Measurements from ENCODE around the gene PTPRF.

PTPRF gene

GRCh38 chr1:43616383-43616782, 85.7 kb downstream of the PTPRF start:
- H3K4me3 ChIP-seq (ENCODE audit: low read length): no peak overlapping the region
- TF ChIP-seq, protein P1, sequence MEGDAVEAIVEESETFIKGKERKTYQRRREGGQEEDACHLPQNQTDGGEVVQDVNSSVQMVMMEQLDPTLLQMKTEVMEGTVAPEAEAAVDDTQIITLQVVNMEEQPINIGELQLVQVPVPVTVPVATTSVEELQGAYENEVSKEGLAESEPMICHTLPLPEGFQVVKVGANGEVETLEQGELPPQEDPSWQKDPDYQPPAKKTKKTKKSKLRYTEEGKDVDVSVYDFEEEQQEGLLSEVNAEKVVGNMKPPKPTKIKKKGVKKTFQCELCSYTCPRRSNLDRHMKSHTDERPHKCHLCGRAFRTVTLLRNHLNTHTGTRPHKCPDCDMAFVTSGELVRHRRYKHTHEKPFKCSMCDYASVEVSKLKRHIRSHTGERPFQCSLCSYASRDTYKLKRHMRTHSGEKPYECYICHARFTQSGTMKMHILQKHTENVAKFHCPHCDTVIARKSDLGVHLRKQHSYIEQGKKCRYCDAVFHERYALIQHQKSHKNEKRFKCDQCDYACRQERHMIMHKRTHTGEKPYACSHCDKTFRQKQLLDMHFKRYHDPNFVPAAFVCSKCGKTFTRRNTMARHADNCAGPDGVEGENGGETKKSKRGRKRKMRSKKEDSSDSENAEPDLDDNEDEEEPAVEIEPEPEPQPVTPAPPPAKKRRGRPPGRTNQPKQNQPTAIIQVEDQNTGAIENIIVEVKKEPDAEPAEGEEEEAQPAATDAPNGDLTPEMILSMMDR (IDR thresholded peaks at IDR 0.05; ENCODE audit: insufficient read depth, low read depth, low read length, missing control alignments): no peak
- no peak for DNase-seq (ENCODE audit: low read depth)

DNA sequence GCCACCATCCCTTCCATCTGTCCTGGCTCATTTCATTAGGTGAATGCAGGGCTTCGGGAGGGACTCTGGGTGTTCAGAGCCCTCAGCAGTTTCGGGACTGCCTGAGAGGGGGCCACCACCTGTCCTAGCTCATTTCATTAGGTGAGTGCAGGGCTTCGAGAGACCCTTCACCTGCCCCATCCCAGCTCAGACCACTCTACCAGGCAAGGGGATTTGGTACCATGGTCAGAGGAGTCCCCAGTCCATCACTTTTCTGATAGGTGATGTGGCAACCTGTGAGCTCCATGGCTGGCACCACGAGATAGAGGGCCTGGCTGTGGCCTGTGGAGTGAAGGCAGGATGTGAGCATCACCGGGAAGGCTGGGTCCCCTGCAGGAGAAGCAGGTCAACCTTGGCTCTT, 86.3 kb downstream of the PTPRF start:
- TF ChIP-seq, protein P1 (IDR thresholded peaks at IDR 0.05; ENCODE audit: insufficient read depth, low read depth, low read length, missing control alignments): no peak
- H3K4me3 ChIP-seq (ENCODE audit: low read length): no peak overlapping the region
- DNase-seq (ENCODE audit: low read depth): no peak

DNA sequence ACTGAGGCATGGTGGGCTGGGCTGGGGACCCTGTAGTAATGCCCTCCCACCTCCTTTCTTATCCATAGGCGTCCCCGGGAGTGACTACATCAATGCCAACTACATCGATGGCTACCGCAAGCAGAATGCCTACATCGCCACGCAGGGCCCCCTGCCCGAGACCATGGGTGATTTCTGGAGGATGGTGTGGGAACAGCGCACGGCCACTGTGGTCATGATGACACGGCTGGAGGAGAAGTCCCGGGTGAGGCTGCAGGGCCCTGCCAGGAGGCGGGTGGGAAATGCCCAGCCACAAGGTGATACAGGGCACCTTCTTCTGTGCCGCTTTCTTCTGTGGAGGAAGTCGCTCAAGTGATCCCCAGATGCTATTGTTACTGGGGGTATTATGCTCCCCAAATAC, 87.0 kb downstream of the PTPRF start:
- no peak for DNase-seq (ENCODE audit: low read depth)
- TF ChIP-seq, protein P1 (IDR thresholded peaks at IDR 0.05; ENCODE audit: insufficient read depth, low read depth, low read length, missing control alignments): no peak
- H3K4me3 ChIP-seq (ENCODE audit: low read length): no peak overlapping the region

DNA sequence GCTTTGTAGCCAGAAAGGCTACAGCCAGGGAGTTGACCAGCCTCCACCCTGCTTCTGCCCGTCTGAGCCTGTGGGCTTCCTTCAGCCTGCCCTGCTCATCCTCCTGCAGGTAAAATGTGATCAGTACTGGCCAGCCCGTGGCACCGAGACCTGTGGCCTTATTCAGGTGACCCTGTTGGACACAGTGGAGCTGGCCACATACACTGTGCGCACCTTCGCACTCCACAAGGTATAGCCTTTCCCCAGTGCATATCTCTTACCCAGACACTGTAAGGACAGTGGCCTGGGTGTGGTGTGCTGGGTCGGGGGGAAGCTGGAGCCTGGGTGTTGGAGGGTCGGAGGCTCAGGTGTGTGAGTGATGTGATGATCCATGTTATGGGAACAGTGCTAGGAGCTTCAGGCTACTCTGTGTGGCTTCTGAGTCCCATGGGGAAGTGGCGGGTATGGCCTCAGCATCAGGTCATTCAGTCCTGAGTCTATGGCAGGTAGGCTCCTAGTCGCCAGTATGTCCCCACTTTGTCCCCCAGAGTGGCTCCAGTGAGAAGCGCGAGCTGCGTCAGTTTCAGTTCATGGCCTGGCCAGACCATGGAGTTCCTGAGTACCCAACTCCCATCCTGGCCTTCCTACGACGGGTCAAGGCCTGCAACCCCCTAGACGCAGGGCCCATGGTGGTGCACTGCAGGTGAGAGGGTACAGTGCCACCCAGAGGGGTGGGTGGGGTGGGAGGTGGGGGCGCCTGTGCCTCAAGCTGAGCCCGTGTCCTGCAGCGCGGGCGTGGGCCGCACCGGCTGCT, 88.0 kb downstream of the PTPRF start:
- H3K4me3 ChIP-seq (ENCODE audit: low read length): no peak overlapping the region
- TF ChIP-seq, protein P1 (IDR thresholded peaks at IDR 0.05; ENCODE audit: insufficient read depth, low read depth, low read length, missing control alignments): no peak
- no peak for DNase-seq (ENCODE audit: low read depth)

DNA sequence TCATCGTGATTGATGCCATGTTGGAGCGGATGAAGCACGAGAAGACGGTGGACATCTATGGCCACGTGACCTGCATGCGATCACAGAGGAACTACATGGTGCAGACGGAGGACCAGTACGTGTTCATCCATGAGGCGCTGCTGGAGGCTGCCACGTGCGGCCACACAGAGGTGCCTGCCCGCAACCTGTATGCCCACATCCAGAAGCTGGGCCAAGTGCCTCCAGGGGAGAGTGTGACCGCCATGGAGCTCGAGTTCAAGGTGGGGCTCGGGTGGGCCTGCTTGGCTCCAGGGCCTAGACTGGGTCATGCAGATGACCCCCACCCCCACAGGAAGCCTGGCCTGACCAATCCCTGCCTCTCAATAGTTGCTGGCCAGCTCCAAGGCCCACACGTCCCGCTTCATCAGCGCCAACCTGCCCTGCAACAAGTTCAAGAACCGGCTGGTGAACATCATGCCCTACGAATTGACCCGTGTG, 88.7 kb downstream of the PTPRF start:
- TF ChIP-seq, protein P1 (IDR thresholded peaks at IDR 0.05; ENCODE audit: insufficient read depth, low read depth, low read length, missing control alignments): no peak

GRCh38 chr1:43619996-43620920, 89.6 kb downstream of the PTPRF start:
- no peak overlapping the region for H3K4me3 ChIP-seq (ENCODE audit: low read length)
- DNase-seq (ENCODE audit: low read depth): no peak
- TF ChIP-seq, protein P1 (IDR thresholded peaks at IDR 0.05; ENCODE audit: insufficient read depth, low read depth, low read length, missing control alignments): no peak

More for the DNA sequence above, 88.7 kb downstream of the PTPRF start:
- no peak for DNase-seq (ENCODE audit: low read depth)
- H3K4me3 ChIP-seq (ENCODE audit: low read length): no peak overlapping the region

Measured in epithelial cell of esophagus (primary cell).